ENCODE data around the gene FREM2. TPM values are rescaled to one million over a fixed set of nuclear protein-coding genes. Genes with fewer than 3 reads are reported as not detected.

FREM2 gene
- total and polyA plus RNA-seq, 9 of the 15 experiments (the other 6 are each of a cell fraction or from before 2014, with no cell fraction given) = under 0.01 to 0.02 TPM; not detected in 7

DNA sequence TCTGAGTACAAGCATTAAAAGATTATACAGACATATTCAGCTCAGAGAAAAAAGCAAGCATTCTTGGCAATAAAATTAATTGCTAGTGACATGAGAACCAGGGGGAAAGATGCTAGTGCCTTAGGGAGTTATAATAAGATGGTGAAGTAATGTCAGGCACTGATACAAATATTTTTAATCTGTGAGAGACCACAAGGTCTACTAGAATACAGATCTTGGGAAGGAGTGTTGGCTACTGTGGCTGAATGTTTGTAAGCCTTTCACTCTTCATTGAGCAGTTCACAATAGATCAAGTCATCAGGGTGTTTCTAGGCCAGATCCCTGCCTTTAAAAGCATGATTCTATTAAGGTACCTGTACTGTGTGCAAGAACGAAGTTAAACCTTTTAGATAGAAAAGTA is 16.4 kb downstream of the FREM2 start:
- ChIA-PET CTCF (ENCODE audit: low intra/inter-chr PET ratio) (no interaction called here), POLR2A (no interaction called here)
- no peaks in the 10 kb centered on the region for H3K27me3 ChIP-seq (ENCODE audit: control insufficient read depth in 2 of 2, insufficient read depth in 2 of 2, low read length in 2 of 2)
- no peaks in the 10 kb centered on the region for H4K20me1 ChIP-seq (replicated peaks; ENCODE audit: control insufficient read depth, insufficient read depth, low read length)
- ATAC-seq = no peak
- H3K36me3 ChIP-seq (ENCODE audit: control insufficient read depth, insufficient read depth, low read length) = no peaks in the 10 kb centered on the region
- H2AFZ ChIP-seq (ENCODE audit: low read depth, low read length) = no peak overlapping the region
- no peak overlapping the region for H3K9ac ChIP-seq (ENCODE audit: insufficient read depth in 1 of 2, low read depth in 2 of 2, low read length in 2 of 2)
- no TSS peak for BruUV-seq (replicated peaks)
- 0% methylated on average over 1 of the region's 1 CpG for WGBS (ENCODE audit: insufficient coverage, low coverage, missing lambda C conversion rate)
- no peak for DNase-seq (ENCODE audit: extremely low read depth in 1 of 4, low spot score in 3 of 4)
- no peak overlapping the region for H3K4me2 ChIP-seq (ENCODE audit: insufficient read depth, low read length)
- H3K9me1 ChIP-seq (ENCODE audit: control insufficient read depth, insufficient read depth, low read length) = no peaks in the 10 kb centered on the region
- no peak for FAIRE-seq
- H3K4me3 ChIP-seq = no peak overlapping the region
- H3K4me1 ChIP-seq (replicated peaks in 1 of 2; ENCODE audit: control insufficient read depth in 2 of 2, insufficient read depth in 2 of 2, low read length in 2 of 2) = no peaks in the 10 kb centered on the region
- H3K79me2 ChIP-seq (ENCODE audit: control insufficient read depth, insufficient read depth, low read length) = no peaks in the 10 kb centered on the region
- intact Hi-C loops (cut with micrococcal nuclease) (loop anchor here (10.0 kb wide), 1 partner anchor 212 kb away; no protein-coding TSS in a partner anchor), in situ Hi-C loops (cut with MboI) (no loop called here)
- no peak overlapping the region for H3K27ac ChIP-seq (ENCODE audit: extremely low read depth, low read depth, low read length)
- no peak for TF ChIP-seq ARHGAP35 (IDR thresholded peaks at IDR 0.05; ENCODE audit: partially characterized antibody)
- TF ChIP-seq ZNF57 (CRISPR knock-in tag; IDR thresholded peaks at IDR 0.05) = no peak
- no peak for TF ChIP-seq RBM14 (IDR thresholded peaks at IDR 0.05; ENCODE audit: borderline replicate concordance, insufficient read depth, low read depth, low read length)
- no peak for TF ChIP-seq CC2D1A (IDR thresholded peaks at IDR 0.05)
- TF ChIP-seq NFE2L1 (tag; IDR thresholded peaks at IDR 0.05; ENCODE audit: borderline replicate concordance, low read depth) = no peak
- TF ChIP-seq, protein P1, sequence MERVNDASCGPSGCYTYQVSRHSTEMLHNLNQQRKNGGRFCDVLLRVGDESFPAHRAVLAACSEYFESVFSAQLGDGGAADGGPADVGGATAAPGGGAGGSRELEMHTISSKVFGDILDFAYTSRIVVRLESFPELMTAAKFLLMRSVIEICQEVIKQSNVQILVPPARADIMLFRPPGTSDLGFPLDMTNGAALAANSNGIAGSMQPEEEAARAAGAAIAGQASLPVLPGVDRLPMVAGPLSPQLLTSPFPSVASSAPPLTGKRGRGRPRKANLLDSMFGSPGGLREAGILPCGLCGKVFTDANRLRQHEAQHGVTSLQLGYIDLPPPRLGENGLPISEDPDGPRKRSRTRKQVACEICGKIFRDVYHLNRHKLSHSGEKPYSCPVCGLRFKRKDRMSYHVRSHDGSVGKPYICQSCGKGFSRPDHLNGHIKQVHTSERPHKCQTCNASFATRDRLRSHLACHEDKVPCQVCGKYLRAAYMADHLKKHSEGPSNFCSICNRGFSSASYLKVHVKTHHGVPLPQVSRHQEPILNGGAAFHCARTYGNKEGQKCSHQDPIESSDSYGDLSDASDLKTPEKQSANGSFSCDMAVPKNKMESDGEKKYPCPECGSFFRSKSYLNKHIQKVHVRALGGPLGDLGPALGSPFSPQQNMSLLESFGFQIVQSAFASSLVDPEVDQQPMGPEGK (CRISPR knock-in tag; IDR thresholded peaks at IDR 0.05; ENCODE audit: borderline replicate concordance) = no peak
- H3K9me3 ChIP-seq (replicated peaks; ENCODE audit: control insufficient read depth, insufficient read depth, low read depth, low read length) = no peaks in the 10 kb centered on the region
